ENCODE results near the gene TEX2. TPM values are rescaled to one million over a fixed set of nuclear protein-coding genes. Genes with fewer than 3 reads are reported as not detected.
"Not testable (repeated sequence)": the region's sequence is repeated elsewhere in the genome, so short reads cannot be mapped to it uniquely, and the experiment has no call there.

TEX2 gene
- total RNA-seq, 2 experiments from 2014 or later, result 12.0 to 12.8 TPM

- POLR2A ChIA-PET, result no interaction called here
- Mint-ChIP-seq H3K27ac (no peak overlapping the region), H3K4me1 (no peaks in the 10 kb centered on the region), H3K27me3 (no peaks in the 10 kb centered on the region), H3K9me3 (no peaks in the 10 kb centered on the region), H3K36me3 (peaks cover 20% of the 10 kb centered on the region), H3K4me3 (no peak overlapping the region)
- ATAC-seq (ENCODE audit: low read depth) (no peak), DNase-seq (no peak)
These were observed 88.2 kb downstream of the TEX2 start for GRCh38 chr17:64174686-64175456.

- peaks cover 18% of the 10 kb centered on the region for H3K36me3 Mint-ChIP-seq
- no peak for ATAC-seq (ENCODE audit: low read depth)
- POLR2A ChIA-PET, result no interaction called here
- H3K4me3 Mint-ChIP-seq, result no peak overlapping the region
- no peaks in the 10 kb centered on the region for H3K4me1 Mint-ChIP-seq
- no peaks in the 10 kb centered on the region for H3K9me3 Mint-ChIP-seq
- no peaks in the 10 kb centered on the region for H3K27me3 Mint-ChIP-seq
- DNase-seq, result no peak
- H3K27ac Mint-ChIP-seq, result no peak overlapping the region
These were observed 89.4 kb downstream of the TEX2 start for GRCh38 chr17:64173646-64174045.

GRCh38 chr17:64172510-64172909 is 90.5 kb downstream of the TEX2 start:
- POLR2A ChIA-PET, result no interaction called here
- H3K27ac Mint-ChIP-seq, result no peak overlapping the region
- ATAC-seq (ENCODE audit: low read depth), result no peak
- no peak for DNase-seq
- H3K4me1 Mint-ChIP-seq, result no peaks in the 10 kb centered on the region
- no peaks in the 10 kb centered on the region for H3K9me3 Mint-ChIP-seq
- no peak overlapping the region for H3K4me3 Mint-ChIP-seq
- no peaks in the 10 kb centered on the region for H3K27me3 Mint-ChIP-seq
- H3K36me3 Mint-ChIP-seq, result peaks cover 18% of the 10 kb centered on the region

DNA sequence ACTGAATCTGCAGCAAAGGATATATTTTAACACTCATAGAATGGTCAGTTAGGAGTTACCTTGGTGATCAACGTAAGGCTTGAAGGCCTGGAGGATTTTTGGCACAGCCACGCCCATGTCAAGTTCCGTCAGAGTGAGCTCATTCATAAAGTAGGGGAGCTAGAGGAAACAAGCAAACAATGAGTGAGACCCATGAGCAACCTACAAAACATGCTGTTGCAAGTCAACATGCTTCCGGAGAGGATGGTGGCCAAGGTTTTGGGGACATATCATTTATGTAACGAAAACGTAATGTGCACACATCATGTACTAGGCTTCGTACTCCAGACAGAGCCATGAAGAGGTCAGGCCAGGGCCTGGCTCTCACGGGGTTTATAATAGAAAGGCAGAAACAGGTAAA is 92.0 kb downstream of the TEX2 start:
- Mint-ChIP-seq H3K9me3 (no peaks in the 10 kb centered on the region), H3K36me3 (peaks cover 18% of the 10 kb centered on the region), H3K27ac (no peak overlapping the region), H3K4me1 (no peaks in the 10 kb centered on the region), H3K27me3 (no peaks in the 10 kb centered on the region), H3K4me3 (no peak overlapping the region)
- POLR2A ChIA-PET, result no interaction called here
- DNase-seq, result no peak
- ATAC-seq (ENCODE audit: low read depth), result no peak

- Mint-ChIP-seq H3K27me3 (no peaks in the 10 kb centered on the region), H3K36me3 (peaks cover 17% of the 10 kb centered on the region), H3K27ac (no peak overlapping the region), H3K9me3 (no peaks in the 10 kb centered on the region), H3K4me3 (no peak overlapping the region), H3K4me1 (no peaks in the 10 kb centered on the region)
- no peak for ATAC-seq (ENCODE audit: low read depth)
- DNase-seq, result no peak
- POLR2A ChIA-PET, result no interaction called here
These were observed 92.8 kb downstream of the TEX2 start for GRCh38 chr17:64170286-64170685.

GRCh38 chr17:64167666-64168065 is 95.4 kb downstream of the TEX2 start:
- not testable (repeated sequence) for DNase-seq; H3K4me3 Mint-ChIP-seq; H3K27ac Mint-ChIP-seq; H3K27me3 Mint-ChIP-seq; H3K9me3 Mint-ChIP-seq; H3K4me1 Mint-ChIP-seq; ATAC-seq (ENCODE audit: low read depth)
- H3K36me3 Mint-ChIP-seq, result peaks cover 16% of the 10 kb centered on the region
- POLR2A ChIA-PET, result interaction anchor here (1.6 kb wide), 1 partner anchor 21 kb away, joined by 4 read pairs; no protein-coding TSS in a partner anchor

DNA sequence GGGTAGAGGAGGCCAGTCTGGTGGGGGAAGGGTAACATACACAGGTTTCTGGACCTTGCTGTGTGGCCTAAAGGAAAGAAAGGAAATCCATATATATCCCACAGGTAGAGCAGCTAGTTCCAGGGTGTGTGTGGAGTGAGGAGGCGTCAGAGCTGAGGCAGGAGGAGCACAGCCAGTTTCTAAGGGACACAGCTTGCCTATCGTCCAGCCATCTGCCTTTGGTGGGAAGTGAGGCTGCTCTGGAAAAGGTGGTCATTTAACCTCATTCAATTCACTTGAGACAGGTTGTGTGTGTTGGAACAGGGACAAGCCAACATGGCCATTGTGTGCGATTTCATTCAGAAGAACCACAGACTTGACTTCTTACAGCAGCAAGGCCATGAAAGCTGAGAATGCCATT is 96.2 kb downstream of the TEX2 start:
- DNase-seq, result no peak
- H3K9me3 Mint-ChIP-seq, result no peaks in the 10 kb centered on the region
- H3K4me1 Mint-ChIP-seq, result no peaks in the 10 kb centered on the region
- no peak overlapping the region for H3K27ac Mint-ChIP-seq
- POLR2A ChIA-PET, result interaction anchor here (1.6 kb wide), 1 partner anchor 20 kb away, joined by 4 read pairs; no protein-coding TSS in a partner anchor
- no peak for ATAC-seq (ENCODE audit: low read depth)
- H3K27me3 Mint-ChIP-seq, result no peaks in the 10 kb centered on the region
- H3K36me3 Mint-ChIP-seq, result peaks cover 12% of the 10 kb centered on the region
- H3K4me3 Mint-ChIP-seq, result no peak overlapping the region

DNA sequence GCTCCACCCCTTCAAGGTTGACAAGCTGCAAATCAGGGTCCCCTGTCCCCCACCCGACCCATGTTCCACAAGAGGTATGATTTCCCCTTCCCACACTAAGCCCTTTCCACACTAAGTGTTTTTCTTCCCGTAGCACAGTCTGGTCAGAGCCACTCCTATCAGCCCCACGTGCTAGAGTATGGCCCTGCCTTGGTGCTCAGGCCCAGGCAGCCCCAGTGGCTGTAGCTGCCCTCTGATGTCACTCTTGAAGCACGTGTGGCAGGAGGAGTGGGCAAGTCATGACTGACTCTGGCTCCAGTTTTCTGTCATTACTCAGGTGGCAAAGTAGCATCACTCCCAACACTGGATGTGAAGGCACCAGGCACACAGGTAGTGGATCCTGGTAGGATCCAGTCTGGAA is 97.7 kb downstream of the TEX2 start:
- DNase-seq (no peak), ATAC-seq (ENCODE audit: low read depth) (no peak)
- no peak overlapping the region for H3K4me3 Mint-ChIP-seq
- no peak overlapping the region for H3K27ac Mint-ChIP-seq
- no peaks in the 10 kb centered on the region for H3K9me3 Mint-ChIP-seq
- H3K4me1 Mint-ChIP-seq, result no peaks in the 10 kb centered on the region
- POLR2A ChIA-PET, result interaction anchor here (1.3 kb wide), 1 partner anchor 19 kb away, joined by 3 read pairs; no protein-coding TSS in a partner anchor
- peaks cover 5% of the 10 kb centered on the region for H3K36me3 Mint-ChIP-seq
- no peaks in the 10 kb centered on the region for H3K27me3 Mint-ChIP-seq

DNA sequence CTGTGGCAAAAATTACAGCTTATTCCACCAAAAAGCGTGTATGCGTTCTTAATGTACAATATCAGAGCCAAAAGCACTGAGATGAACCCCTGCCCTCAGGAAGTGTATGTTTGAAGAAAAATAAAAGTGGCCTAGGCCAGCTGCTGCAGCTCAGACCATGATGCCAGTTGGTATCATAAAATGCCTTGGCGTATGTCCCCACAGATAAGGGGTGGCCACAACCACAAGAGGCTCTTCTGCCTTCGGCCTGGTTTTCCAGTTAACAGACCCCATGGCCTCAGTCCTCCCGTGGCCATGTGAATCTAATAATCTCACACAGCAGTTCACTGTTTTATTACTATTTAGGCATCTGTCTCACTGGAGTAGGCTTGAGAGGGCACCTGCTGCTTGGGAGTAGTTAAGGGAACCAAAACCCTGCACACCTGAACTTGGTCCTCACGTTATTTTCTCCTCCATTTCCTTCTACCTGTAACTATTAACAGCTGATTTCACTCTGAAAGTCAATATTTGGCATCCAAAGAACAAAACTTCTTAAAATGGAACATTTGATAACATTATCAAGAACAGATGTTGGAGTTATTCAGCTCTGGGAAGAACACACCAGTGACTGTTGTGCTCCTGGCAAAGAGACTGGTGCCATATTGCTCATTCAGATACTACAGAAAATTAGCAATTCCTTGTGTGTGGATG is 98.3 kb downstream of the TEX2 start:
- no peak for DNase-seq
- Mint-ChIP-seq H3K4me3 (no peak overlapping the region), H3K27ac (no peak overlapping the region), H3K36me3 (no peaks in the 10 kb centered on the region), H3K27me3 (no peaks in the 10 kb centered on the region), H3K9me3 (no peaks in the 10 kb centered on the region), H3K4me1 (no peaks in the 10 kb centered on the region)
- POLR2A ChIA-PET, result interaction anchor here (1.3 kb wide), 1 partner anchor 19 kb away, joined by 3 read pairs; no protein-coding TSS in a partner anchor
- ATAC-seq (ENCODE audit: low read depth), result no peak

DNA sequence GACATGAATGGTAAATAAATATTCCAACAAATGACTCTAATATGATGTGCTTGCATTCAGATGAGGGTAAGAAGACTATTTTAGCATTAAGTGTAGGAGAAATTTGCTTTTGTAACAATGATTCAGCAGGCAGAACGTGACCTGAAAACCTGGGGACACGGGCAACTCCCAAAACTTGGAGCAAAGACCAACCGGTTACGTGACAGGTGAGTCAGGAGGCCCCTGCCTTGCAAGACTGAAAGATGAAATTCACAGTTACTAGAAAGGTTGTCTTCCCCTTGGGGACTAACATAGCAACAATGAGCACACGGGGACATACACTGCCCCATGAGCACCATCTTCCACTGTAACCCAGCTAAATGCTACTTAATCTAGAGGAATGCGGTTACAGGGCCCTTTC is 99.6 kb downstream of the TEX2 start:
- no peaks in the 10 kb centered on the region for H3K27me3 Mint-ChIP-seq
- POLR2A ChIA-PET, result no interaction called here
- no peak overlapping the region for H3K27ac Mint-ChIP-seq
- DNase-seq, result no peak
- H3K4me3 Mint-ChIP-seq, result no peak overlapping the region
- no peaks in the 10 kb centered on the region for H3K4me1 Mint-ChIP-seq
- ATAC-seq (ENCODE audit: low read depth), result no peak
- no peaks in the 10 kb centered on the region for H3K36me3 Mint-ChIP-seq
- no peaks in the 10 kb centered on the region for H3K9me3 Mint-ChIP-seq

DNA sequence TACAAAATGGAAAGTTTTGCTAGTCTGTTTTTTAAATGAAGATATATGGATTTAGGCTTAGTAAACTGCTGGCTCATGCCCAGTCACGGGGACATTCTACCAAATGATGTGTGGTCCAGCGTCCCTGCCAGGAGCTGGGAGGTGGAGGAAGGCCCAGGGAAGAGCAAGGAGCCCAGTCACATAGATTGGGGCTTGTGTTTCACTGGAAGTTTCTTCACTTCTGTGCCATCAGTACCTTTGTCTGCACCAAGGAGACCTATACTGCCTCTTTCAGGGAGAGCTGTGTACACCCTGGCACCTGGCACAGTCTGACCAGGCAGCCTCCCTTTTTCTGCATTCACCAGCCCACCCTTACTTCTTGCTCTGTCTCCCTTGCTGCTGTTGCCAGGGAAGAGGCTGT is 100.5 kb downstream of the TEX2 start:
- Mint-ChIP-seq H3K9me3 (no peaks in the 10 kb centered on the region), H3K36me3 (no peaks in the 10 kb centered on the region), H3K27me3 (no peaks in the 10 kb centered on the region), H3K27ac (no peak overlapping the region), H3K4me3 (no peak overlapping the region), H3K4me1 (no peaks in the 10 kb centered on the region)
- ATAC-seq (ENCODE audit: low read depth), result no peak
- no peak for DNase-seq
- POLR2A ChIA-PET, result no interaction called here

- POLR2A ChIA-PET, result interaction anchor here (0.7 kb wide), 1 partner anchor 15 kb away, joined by 4 read pairs; no protein-coding TSS in a partner anchor
These were observed 101.5 kb downstream of the TEX2 start for GRCh38 chr17:64161380-64162176.

DNA sequence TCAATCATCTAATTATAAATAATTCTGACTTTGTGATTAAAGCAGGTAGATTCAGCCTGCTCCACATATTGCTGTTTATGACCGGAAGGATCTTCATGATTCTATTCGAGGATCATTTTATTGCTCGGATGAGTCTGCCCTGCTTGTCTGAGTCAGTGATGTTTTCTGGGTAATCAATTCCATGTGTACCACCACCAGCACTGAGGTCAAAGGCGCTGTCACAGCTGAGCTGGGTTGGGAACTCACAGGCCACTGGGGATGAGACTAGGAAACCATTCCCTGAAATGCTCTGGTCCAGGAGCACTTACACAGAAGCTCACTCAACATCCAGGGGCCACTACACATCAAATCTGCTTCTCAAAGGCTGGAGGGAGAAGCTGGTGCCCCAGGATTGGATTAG is 102.7 kb downstream of the TEX2 start:
- DNase-seq (no peak), ATAC-seq (ENCODE audit: low read depth) (no peak)
- Mint-ChIP-seq H3K27ac (no peak overlapping the region), H3K4me1 (no peaks in the 10 kb centered on the region), H3K36me3 (no peaks in the 10 kb centered on the region), H3K27me3 (no peaks in the 10 kb centered on the region), H3K4me3 (no peak overlapping the region), H3K9me3 (no peaks in the 10 kb centered on the region)
- POLR2A ChIA-PET, result interaction anchor here (1.0 kb wide), 1 partner anchor 14 kb away, joined by 3 read pairs; no protein-coding TSS in a partner anchor

More at GRCh38 chr17:64161380-64162176, 101.5 kb downstream of the TEX2 start:
- Mint-ChIP-seq H3K4me1 (no peaks in the 10 kb centered on the region), H3K27ac (no peak overlapping the region), H3K27me3 (no peaks in the 10 kb centered on the region), H3K9me3 (no peaks in the 10 kb centered on the region), H3K4me3 (no peak overlapping the region), H3K36me3 (no peaks in the 10 kb centered on the region)
- no peak for ATAC-seq (ENCODE audit: low read depth)
- no peak for DNase-seq

All from activated naive CD8-positive, alpha-beta T cell treated with anti-CD3 and anti-CD28 coated beads, Interleukin-2, amount 10 ng/mL, durations not matched to agents 7 days and 5 days (primary cell).